ENCODE results near the gene CSTPP1. TPM values are rescaled to one million over a fixed set of nuclear protein-coding genes. Genes with fewer than 3 reads are reported as not detected.

CSTPP1 gene
- total RNA-seq, 1 donor from 2014 or later = 6.6 TPM

DNA sequence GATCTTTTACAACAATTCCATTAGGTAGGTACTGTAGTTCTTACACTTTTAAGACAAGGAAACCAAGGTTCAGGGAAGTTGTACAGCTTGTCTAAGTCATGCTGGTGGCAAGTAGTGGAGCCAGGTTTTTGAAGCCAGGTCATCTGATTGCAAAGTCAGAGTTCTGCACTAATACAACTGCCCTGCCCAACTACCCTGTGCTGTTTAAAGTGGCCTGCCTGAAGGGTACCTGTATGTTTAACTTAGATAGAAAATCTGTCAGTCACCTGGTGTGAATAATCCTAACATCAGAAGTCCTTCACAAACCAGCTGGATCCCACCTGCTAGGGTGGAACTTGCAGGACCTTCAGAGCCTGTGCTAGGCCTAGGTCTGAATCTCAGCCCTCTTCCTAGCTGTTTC is 195.9 kb downstream of the CSTPP1 start:
- TF ChIP-seq, protein P1, sequence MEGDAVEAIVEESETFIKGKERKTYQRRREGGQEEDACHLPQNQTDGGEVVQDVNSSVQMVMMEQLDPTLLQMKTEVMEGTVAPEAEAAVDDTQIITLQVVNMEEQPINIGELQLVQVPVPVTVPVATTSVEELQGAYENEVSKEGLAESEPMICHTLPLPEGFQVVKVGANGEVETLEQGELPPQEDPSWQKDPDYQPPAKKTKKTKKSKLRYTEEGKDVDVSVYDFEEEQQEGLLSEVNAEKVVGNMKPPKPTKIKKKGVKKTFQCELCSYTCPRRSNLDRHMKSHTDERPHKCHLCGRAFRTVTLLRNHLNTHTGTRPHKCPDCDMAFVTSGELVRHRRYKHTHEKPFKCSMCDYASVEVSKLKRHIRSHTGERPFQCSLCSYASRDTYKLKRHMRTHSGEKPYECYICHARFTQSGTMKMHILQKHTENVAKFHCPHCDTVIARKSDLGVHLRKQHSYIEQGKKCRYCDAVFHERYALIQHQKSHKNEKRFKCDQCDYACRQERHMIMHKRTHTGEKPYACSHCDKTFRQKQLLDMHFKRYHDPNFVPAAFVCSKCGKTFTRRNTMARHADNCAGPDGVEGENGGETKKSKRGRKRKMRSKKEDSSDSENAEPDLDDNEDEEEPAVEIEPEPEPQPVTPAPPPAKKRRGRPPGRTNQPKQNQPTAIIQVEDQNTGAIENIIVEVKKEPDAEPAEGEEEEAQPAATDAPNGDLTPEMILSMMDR (IDR thresholded peaks at IDR 0.05; ENCODE audit: insufficient read depth, low read length, severe bottlenecking) = no peak
- H3K36me3 ChIP-seq (ENCODE audit: control insufficient read depth, insufficient read depth, low read length) = no peaks in the 10 kb centered on the region
- FAIRE-seq = no peak
- no peaks in the 10 kb centered on the region for H3K27me3 ChIP-seq (ENCODE audit: control insufficient read depth, insufficient read depth, low read length)
- no peak for DNase-seq (ENCODE audit: low read depth)
- H3K4me3 ChIP-seq (ENCODE audit: low read depth, low read length) = no peak overlapping the region

GRCh38 chr11:47132981-47133380 is 196.4 kb downstream of the CSTPP1 start:
- TF ChIP-seq, protein P1 (IDR thresholded peaks at IDR 0.05; ENCODE audit: insufficient read depth, low read length, severe bottlenecking) = no peak
- H3K27me3 ChIP-seq (ENCODE audit: control insufficient read depth, insufficient read depth, low read length) = no peaks in the 10 kb centered on the region
- H3K36me3 ChIP-seq (ENCODE audit: control insufficient read depth, insufficient read depth, low read length) = no peaks in the 10 kb centered on the region
- DNase-seq (ENCODE audit: low read depth) (no peak), FAIRE-seq (no peak)
- H3K4me3 ChIP-seq (ENCODE audit: low read depth, low read length) = no peak overlapping the region

GRCh38 chr11:47136327-47136726 is 199.8 kb downstream of the CSTPP1 start:
- Histone ChIP-seq H3K4me3 (ENCODE audit: low read depth, low read length) (no peak overlapping the region), H3K36me3 (ENCODE audit: control insufficient read depth, insufficient read depth, low read length) (no peaks in the 10 kb centered on the region), H3K27me3 (ENCODE audit: control insufficient read depth, insufficient read depth, low read length) (no peaks in the 10 kb centered on the region)
- no peak for FAIRE-seq
- TF ChIP-seq, protein P1 (IDR thresholded peaks at IDR 0.05; ENCODE audit: insufficient read depth, low read length, severe bottlenecking) = no peak
- no peak for DNase-seq (ENCODE audit: low read depth)

GRCh38 chr11:47136921-47137320 is 200.4 kb downstream of the CSTPP1 start:
- TF ChIP-seq, protein P1 (IDR thresholded peaks at IDR 0.05; ENCODE audit: insufficient read depth, low read length, severe bottlenecking) = no peak
- DNase-seq (ENCODE audit: low read depth) (no peak), FAIRE-seq (no peak)
- H3K36me3 ChIP-seq (ENCODE audit: control insufficient read depth, insufficient read depth, low read length) = no peaks in the 10 kb centered on the region
- H3K27me3 ChIP-seq (ENCODE audit: control insufficient read depth, insufficient read depth, low read length) = no peaks in the 10 kb centered on the region
- H3K4me3 ChIP-seq (ENCODE audit: low read depth, low read length) = no peak overlapping the region

GRCh38 chr11:47137476-47137875 is 200.9 kb downstream of the CSTPP1 start:
- FAIRE-seq (no peak), DNase-seq (ENCODE audit: low read depth) (no peak)
- H3K27me3 ChIP-seq (ENCODE audit: control insufficient read depth, insufficient read depth, low read length) = no peaks in the 10 kb centered on the region
- TF ChIP-seq, protein P1 (IDR thresholded peaks at IDR 0.05; ENCODE audit: insufficient read depth, low read length, severe bottlenecking) = no peak
- H3K36me3 ChIP-seq (ENCODE audit: control insufficient read depth, insufficient read depth, low read length) = no peaks in the 10 kb centered on the region
- H3K4me3 ChIP-seq (ENCODE audit: low read depth, low read length) = no peak overlapping the region

DNA sequence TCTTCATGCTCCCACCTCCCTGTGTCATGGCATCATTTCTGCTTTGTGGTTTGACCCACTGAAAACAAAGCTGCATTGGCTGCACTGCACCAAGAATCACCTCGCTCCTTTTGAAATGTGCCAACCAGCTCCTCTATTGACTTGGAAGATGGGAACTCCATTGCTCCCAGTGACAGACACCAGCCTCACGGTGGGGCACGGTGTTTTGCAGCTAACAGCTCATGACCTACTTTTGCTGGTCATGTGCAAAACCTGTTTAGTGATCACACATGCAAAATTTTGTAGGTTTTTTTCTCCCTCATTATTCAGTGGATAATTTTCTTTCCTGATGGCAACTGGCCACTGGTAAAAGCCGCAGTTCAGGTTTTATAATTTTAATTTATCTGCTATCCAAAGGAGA is 203.3 kb downstream of the CSTPP1 start:
- H3K4me3 ChIP-seq (ENCODE audit: low read depth, low read length) = no peak overlapping the region
- no peaks in the 10 kb centered on the region for H3K36me3 ChIP-seq (ENCODE audit: control insufficient read depth, insufficient read depth, low read length)
- TF ChIP-seq, protein P1 (IDR thresholded peaks at IDR 0.05; ENCODE audit: insufficient read depth, low read length, severe bottlenecking) = no peak
- DNase-seq (ENCODE audit: low read depth) (no peak), FAIRE-seq (peak; percentile 55)
- no peaks in the 10 kb centered on the region for H3K27me3 ChIP-seq (ENCODE audit: control insufficient read depth, insufficient read depth, low read length)
